Islet precursor cell (in vitro differentiated cells): ENCODE data around the gene CBL.
"Not testable (repeated sequence)": the region's sequence is repeated elsewhere in the genome, so short reads cannot be mapped to it uniquely, and the experiment has no call there.

Source experiments
- DNase-seq: peaks from one replicate; pipeline ENCODE4 v3.0.0-alpha.2; 2018

Gene CBL

DNA sequence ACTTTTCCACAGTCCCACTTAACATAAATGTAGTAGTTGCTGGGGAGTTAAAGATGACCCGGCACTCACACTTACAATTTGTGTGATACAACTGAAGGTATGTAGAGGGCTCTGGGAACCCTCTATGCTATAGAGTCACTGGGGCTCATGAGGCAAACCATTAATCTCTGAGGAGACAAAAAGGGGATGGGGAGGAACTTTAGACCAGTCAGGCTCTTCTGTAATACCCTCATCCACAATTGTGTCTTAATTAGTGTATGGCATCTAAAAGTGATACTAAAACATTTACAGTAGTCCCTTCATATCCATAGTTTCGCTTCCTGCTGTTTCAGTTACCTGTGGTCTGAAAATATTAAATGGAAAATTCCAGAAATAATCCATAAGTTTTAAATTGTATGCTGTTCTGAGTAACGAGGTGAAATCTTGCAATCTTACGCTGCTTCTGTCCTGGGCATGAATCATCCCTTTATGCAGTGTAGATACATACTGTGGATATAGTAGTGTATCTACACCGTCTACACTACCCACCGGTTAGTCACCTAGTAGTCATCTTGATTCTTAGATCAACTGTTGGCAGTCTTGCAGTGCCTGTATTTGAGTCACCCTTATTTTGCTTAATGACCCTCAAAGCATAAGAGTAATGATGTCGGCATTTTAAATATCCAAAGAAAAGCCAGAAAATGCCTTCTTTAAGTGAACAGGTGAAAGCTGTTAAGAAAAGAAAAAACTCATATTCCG is 12.2 kb downstream of the CBL start:
- DNase-seq: no peak

- no peak for DNase-seq
These were observed 16.2 kb downstream of the CBL start for GRCh38 chr11:119222308-119222707.

GRCh38 chr11:119222891-119223290 is 16.8 kb downstream of the CBL start:
- no peak for DNase-seq

- DNase-seq: no peak
These were observed 17.7 kb downstream of the CBL start for GRCh38 chr11:119223856-119224255.

DNA sequence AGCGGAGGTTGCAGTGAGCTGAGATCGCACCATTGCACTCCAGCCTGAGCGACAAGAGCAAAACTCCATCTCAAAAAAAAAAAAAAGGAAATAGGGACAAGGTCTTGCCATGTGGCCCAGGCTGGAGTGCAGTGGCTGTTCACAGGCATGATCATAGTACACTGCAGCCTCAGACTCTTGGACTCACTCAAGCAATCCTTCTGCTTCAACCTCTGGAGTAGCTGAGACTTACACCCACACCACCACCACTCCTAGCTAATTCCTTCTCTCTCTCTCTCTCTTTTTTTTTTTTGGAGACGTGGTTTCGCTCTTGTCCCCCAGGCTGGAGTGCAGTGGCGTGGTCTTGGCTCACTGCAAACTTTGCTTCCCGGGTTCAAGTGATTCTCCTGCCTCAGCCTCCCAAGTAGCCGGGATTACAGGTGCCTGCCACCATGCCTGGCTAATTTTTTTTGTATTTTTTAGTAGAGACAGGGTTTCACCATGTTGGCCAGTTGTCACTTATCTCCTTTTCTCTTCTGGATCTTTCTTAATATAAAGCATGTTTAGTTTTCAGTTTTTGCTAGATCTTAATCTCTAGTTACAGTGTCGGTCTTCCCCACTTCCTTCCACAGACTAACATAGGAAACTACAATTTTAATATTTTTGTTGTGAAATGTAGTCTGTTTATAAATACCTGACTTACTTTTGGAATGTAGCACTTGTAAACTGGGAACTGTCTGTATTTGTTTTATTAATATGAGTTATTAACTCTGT is 22.6 kb downstream of the CBL start:
- not testable (repeated sequence) for DNase-seq

DNA sequence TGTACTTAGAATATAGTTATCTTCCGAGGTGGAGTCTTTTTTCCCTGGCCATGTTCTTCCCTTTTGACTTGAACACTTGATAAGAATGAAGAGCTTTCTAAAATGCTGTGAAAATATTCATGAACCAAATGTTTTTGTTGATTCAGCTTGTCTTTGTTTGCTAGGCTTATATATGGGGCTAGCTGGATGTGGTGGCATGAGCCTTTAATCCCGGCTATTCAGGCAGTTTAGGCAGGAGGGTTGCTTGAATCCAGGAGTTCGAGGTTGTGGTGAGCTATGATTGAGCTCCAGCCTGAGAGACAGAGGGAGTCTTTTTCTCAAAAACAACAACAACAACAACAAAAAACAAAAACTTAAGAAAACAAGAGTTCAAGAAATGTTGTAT is 23.1 kb downstream of the CBL start:
- no peak for DNase-seq

- DNase-seq: no peak
These were observed 23.6 kb downstream of the CBL start for GRCh38 chr11:119229741-119230140.

GRCh38 chr11:119236490-119236889 is 30.4 kb downstream of the CBL start:
- no peak for DNase-seq

- DNase-seq: no peak
These were observed 30.8 kb downstream of the CBL start for GRCh38 chr11:119236891-119237290.

DNA sequence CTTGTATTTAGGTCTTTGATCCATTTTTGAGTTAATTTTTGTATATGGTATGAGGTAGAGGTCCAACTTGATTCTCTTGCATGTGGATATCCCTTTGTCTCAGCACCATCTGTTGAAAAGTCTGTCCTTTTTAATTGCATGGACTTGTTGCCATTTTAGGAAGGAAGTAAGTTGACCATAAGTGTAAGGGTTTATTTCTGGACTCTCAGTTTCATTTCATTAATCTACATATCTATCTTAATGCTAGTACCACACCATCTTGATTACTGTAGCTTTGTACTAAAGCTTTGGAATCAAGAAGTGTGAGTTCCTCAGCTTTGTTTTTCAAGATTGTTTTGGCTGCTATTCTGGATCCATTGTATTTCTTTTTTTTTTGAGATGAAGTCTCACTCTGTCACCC is 31.4 kb downstream of the CBL start:
- DNase-seq: no peak

DNA sequence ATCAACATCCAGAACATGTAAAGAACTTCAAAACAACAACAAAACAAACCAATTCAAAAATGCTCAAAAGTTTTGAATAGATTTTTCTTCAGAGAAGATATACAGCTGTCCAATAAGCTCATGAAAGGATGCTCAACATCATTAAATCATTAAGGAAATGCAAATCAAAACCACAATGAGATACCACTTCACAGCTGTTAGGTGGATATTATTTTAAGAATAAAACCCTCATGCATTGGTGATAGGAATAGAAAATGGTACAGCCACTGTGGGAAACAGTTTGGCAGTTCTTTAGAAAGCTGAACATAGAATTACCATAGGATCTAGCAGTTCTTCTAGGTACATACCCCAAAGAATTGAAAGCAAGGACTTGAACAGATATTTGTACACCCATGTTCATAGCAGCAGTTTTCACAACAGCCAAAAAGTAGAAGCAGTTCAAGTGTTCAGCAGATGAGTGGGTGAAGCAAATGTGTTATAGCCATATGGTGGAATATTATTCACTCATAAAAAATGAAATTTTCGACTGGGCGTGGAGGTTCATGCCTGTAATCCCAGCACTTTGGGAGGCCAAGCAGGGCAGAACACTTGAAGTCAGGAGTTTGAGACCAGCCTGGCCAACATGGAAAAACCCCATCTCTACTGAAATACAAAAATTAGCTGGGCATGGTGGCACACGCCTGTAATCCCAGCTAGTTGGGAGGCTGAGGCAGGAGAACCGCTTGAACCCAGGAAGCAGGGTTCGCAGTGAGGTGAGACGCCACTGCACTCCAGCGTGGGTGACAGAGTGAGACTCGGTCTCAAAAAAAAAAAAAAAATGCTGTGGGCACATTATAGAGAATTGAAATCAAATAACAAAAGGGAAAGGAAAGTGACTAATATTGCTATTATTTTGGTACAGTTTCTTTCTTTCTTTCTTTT is 42.9 kb downstream of the CBL start:
- no peak for DNase-seq

GRCh38 chr11:119249671-119250010 is 43.5 kb downstream of the CBL start:
- DNase-seq: no peak

GRCh38 chr11:119251114-119251513 is 45.0 kb downstream of the CBL start:
- no peak for DNase-seq

DNA sequence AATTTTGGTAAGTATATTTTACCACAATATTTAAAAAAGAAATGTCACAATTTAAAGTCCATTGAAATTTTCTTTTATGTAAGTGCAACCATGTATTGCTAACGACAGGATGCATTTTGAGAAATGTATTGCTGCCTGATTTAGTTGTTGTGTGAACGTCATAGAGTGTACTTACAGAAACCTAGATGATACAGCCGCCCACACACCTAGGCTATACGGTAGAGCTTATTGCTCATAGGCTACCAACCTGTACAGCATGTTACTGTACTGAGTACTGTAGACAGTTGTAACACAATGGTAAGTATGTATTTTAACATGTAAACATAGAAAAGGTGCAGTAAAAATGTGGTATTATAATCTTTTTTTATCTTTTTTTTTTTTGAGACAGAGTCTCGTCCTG is 48.1 kb downstream of the CBL start:
- no peak for DNase-seq

DNA sequence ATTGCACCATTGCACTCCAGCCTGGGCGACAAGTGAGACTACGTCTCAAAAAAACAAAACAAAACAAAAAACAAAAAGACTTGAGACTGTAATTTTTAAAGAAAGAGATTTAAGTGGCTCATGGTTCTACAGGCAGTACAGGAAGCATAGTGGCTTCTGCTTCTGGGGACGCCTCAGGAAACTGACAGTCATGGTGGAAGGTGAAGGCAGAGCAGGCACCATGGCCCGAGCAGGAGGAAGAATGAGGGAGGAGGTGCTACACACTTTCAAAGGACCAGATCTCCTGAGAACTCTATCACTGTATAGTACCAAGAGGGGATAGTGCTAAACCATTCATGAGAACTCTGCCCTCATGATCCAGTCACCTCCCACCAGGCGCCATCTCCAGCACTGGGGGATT is 52.0 kb downstream of the CBL start:
- DNase-seq: no peak

GRCh38 chr11:119258983-119259382 is 52.8 kb downstream of the CBL start:
- no peak for DNase-seq

GRCh38 chr11:119262668-119263351 is 56.7 kb downstream of the CBL start:
- DNase-seq: no peak

GRCh38 chr11:119263352-119263940 is 57.3 kb downstream of the CBL start:
- no peak for DNase-seq

GRCh38 chr11:119266063-119266462 is 59.9 kb downstream of the CBL start:
- no peak for DNase-seq

DNA sequence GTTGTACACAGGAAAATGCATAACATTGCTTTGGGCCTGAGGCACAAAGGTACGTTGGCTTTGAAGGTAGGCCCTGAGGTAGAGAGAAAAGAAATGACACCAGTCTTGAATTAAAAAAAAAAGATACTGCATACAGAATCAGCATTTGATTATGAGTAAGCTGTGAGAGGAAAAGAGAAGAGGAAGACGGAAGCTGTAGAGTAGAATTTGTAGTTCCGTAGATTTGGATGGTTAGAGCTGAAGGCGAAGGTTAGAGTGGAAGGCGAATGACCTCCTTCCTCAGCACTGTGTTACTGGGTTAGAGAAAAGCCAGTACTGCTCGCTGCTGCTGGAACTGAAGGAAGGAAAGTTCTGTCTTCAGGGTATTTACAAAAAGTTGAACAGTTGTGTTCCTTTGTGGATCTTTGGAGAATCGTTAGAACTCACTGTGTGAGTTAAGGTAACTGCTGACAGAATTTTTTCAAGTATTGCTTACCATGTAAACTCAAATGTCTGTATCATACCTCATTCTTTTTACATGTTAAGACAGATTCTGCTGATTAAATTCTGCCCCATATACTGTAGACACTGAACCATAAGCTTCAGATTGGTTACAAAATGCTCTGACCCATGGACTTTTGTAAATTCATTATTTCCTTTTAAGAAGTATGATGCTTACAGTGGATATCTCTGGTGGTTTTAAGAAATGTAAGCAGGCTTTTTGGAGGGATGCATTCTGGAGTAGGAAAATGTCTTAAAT is 60.5 kb downstream of the CBL start:
- DNase-seq: no peak

- DNase-seq: no peak
These were observed 61.5 kb downstream of the CBL start for GRCh38 chr11:119267645-119268044.

- no peak for DNase-seq
These were observed 67.6 kb downstream of the CBL start for GRCh38 chr11:119273721-119274120.
